Measurements from ENCODE around the gene KCNJ12.

The KCNJ12 gene

GRCh38 chr17:21352981-21353265 lies 23.2 kb upstream of the KCNJ12 start:
- TF ChIP-seq, protein P1, sequence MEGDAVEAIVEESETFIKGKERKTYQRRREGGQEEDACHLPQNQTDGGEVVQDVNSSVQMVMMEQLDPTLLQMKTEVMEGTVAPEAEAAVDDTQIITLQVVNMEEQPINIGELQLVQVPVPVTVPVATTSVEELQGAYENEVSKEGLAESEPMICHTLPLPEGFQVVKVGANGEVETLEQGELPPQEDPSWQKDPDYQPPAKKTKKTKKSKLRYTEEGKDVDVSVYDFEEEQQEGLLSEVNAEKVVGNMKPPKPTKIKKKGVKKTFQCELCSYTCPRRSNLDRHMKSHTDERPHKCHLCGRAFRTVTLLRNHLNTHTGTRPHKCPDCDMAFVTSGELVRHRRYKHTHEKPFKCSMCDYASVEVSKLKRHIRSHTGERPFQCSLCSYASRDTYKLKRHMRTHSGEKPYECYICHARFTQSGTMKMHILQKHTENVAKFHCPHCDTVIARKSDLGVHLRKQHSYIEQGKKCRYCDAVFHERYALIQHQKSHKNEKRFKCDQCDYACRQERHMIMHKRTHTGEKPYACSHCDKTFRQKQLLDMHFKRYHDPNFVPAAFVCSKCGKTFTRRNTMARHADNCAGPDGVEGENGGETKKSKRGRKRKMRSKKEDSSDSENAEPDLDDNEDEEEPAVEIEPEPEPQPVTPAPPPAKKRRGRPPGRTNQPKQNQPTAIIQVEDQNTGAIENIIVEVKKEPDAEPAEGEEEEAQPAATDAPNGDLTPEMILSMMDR (IDR thresholded peaks at IDR 0.05; ENCODE audit: low read depth, low read length) = no peak

GRCh38 chr17:21353326-21354010 lies 22.7 kb upstream of the KCNJ12 start:
- TF ChIP-seq, protein P1 (IDR thresholded peaks at IDR 0.05; ENCODE audit: low read depth, low read length) = no peak
- peak; percentile 48 to 80 for DNase-seq (ENCODE audit: low read depth in 2 of 2)
- H3K4me3 ChIP-seq (replicated peaks in 1 of 2; ENCODE audit: low read depth in 2 of 2, low read length in 2 of 2) = no peak overlapping the region

More at GRCh38 chr17:21352981-21353265, 23.2 kb upstream of the KCNJ12 start:
- DNase-seq (ENCODE audit: low read depth in 2 of 2) = no peak
- no peak overlapping the region for H3K4me3 ChIP-seq (replicated peaks in 1 of 2; ENCODE audit: low read depth in 2 of 2, low read length in 2 of 2)

GRCh38 chr17:21354796-21355385 lies 21.3 kb upstream of the KCNJ12 start:
- TF ChIP-seq, protein P1 (IDR thresholded peaks at IDR 0.05; ENCODE audit: low read depth, low read length) = no peak
- no peak overlapping the region for H3K4me3 ChIP-seq (replicated peaks in 1 of 2; ENCODE audit: low read depth in 2 of 2, low read length in 2 of 2)
- no peak for DNase-seq (ENCODE audit: low read depth in 2 of 2)

- no peak for DNase-seq (ENCODE audit: low read depth in 2 of 2)
- H3K4me3 ChIP-seq (replicated peaks in 1 of 2; ENCODE audit: low read depth in 2 of 2, low read length in 2 of 2) = no peak overlapping the region
- TF ChIP-seq, protein P1 (IDR thresholded peaks at IDR 0.05; ENCODE audit: low read depth, low read length) = no peak
These were observed 20.6 kb upstream of the KCNJ12 start for GRCh38 chr17:21355586-21355985.

DNA sequence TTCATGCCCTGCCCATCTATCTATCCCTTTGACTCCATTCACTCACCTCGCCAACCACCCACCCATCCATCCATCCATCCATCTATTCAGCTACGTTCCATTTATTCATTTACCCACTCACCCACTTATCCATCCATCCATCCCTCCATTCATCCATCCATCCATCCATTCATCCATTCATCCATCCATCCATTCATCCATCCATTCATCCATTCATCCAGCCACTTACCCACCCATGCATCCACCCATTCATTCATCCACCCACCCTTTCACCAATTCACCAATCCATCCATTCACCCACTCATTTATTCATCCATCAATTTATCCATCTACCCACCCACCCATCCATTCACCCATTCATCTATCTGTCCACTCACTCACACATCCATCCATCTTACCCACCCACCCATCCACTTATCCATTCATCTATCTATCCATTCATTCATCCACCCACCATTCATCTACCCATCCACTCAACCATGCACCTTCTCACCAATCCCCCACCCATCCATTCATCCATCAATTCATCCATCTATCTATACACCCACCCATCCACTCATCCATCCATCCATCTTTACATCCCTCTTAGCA lies 19.5 kb upstream of the KCNJ12 start:
- DNase-seq (ENCODE audit: low read depth in 2 of 2) = no peak
- no peak overlapping the region for H3K4me3 ChIP-seq (replicated peaks in 1 of 2; ENCODE audit: low read depth in 2 of 2, low read length in 2 of 2)
- TF ChIP-seq, protein P1 (IDR thresholded peaks at IDR 0.05; ENCODE audit: low read depth, low read length) = no peak

DNA sequence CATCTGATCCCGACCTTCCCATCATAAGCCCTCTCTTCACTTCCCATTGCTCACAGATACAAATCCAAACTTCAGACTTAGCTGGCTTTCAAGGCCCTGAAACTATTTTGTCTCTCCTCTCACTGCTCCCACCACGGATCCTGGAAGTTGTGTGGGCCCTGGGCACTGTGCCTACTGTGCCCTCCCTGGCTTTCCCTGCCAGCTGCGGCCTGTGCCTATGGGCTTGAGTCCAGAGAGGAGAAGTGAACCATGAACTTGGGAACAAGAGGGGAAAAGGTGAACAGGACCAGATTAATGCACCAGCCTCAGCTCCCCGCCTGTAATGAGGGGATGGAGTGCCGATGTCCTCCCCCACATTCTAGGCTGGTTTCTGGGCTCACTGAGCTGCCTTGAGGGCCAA lies 18.9 kb upstream of the KCNJ12 start:
- TF ChIP-seq, protein P1 (IDR thresholded peaks at IDR 0.05; ENCODE audit: low read depth, low read length) = no peak
- no peak overlapping the region for H3K4me3 ChIP-seq (replicated peaks in 1 of 2; ENCODE audit: low read depth in 2 of 2, low read length in 2 of 2)
- DNase-seq (ENCODE audit: low read depth in 2 of 2) = no peak

All from cardiac fibroblast (primary cell).